Ecto neural progenitor cell (in vitro differentiated cells): ENCODE data around the gene CTSW.

ENCODE experiments used
- DNase-seq: peaks from one replicate; pipeline ENCODE4 v3.0.0-alpha.2; 2018; ENCODE audit warnings: low spot score

The CTSW gene

GRCh38 chr11:65856689-65857499 lies 22.7 kb upstream of the CTSW start:
- DNase-seq, result peak; percentile 82

GRCh38 chr11:65857500-65857852 lies 22.2 kb upstream of the CTSW start:
- no peak for DNase-seq

GRCh38 chr11:65857853-65858680 lies 21.6 kb upstream of the CTSW start, which contains the start of gene CFL1:
Gene CFL1 (minus strand): TSS chr11:65858180. CDS start chr11:65858099, 81 bp downstream.
- peak; percentile 99 for DNase-seq

- DNase-seq, result no peak
Measured at GRCh38 chr11:65858681-65859087, 21.0 kb upstream of the CTSW start.

- peak; percentile 99 for DNase-seq
Measured at GRCh38 chr11:65859095-65859811, 20.4 kb upstream of the CTSW start.

GRCh38 chr11:65859812-65860277 lies 19.8 kb upstream of the CTSW start:
- DNase-seq, result no peak

- DNase-seq, result peak; percentile 97
Measured at GRCh38 chr11:65860278-65861164, 19.1 kb upstream of the CTSW start, which contains the start of gene MUS81. Gene MUS81 (plus strand): TSS chr11:65860433. CDS start chr11:65860754, 321 bp downstream.

- no peak for DNase-seq
Measured at GRCh38 chr11:65861165-65861505, 18.5 kb upstream of the CTSW start.

- DNase-seq, result peak; percentile 26
Measured at GRCh38 chr11:65861533-65862183, 18.0 kb upstream of the CTSW start.

- no peak for DNase-seq
Measured at GRCh38 chr11:65862191-65862735, 17.4 kb upstream of the CTSW start.

- no peak for DNase-seq
Measured at GRCh38 chr11:65862941-65863888, 16.4 kb upstream of the CTSW start.

- DNase-seq, result no peak
Measured at GRCh38 chr11:65863889-65864705, 15.5 kb upstream of the CTSW start.

- DNase-seq, result no peak
Measured at GRCh38 chr11:65864706-65865471, 14.7 kb upstream of the CTSW start.

- no peak for DNase-seq
Measured at GRCh38 chr11:65865550-65866172, 14.0 kb upstream of the CTSW start.

- no peak for DNase-seq
Measured at GRCh38 chr11:65866509-65867283, 12.9 kb upstream of the CTSW start.
